HepG2 (cell line): Measurements from ENCODE around the gene CA9. TPM values are rescaled to one million over a fixed set of nuclear protein-coding genes. Genes with fewer than 3 reads are reported as not detected.
A peak's percentile ranks its signal among the peaks of the same experiment; 100 is the strongest.

Experiments used
- ARID3A ChIP-seq: IDR thresholded peaks from 2 replicates; pipeline ENCODE4 v1.6.1; 2012; ENCODE audit warnings: low read depth, low read length, improper control_type of control experiment
- DNMT3B ChIP-seq: conservative IDR thresholded peaks from 2 replicates; pipeline ENCODE4 v1.6.1; 2016; ENCODE audit warnings: missing biosample characterization, control low read depth
- DZIP1 ChIP-seq: sonication (generic); formaldehyde crosslinking; IDR thresholded peaks from 2 replicates; pipeline ENCODE4 v1.5.0; 2020; ENCODE audit warnings: mild to moderate bottlenecking, missing genetic modification reagents
- HOXA3 ChIP-seq: sonication (generic); formaldehyde crosslinking; IDR thresholded peaks from 2 replicates; pipeline ENCODE4 v1.5.0; 2020; ENCODE audit warnings: missing genetic modification reagents
- ISL2 ChIP-seq: sonication (generic); formaldehyde crosslinking; IDR thresholded peaks from 2 replicates; pipeline ENCODE4 v1.5.0; 2020; ENCODE audit warnings: missing genetic modification reagents
- NFKB2 ChIP-seq: sonication (generic); formaldehyde crosslinking; IDR thresholded peaks from 2 replicates; pipeline ENCODE4 v1.4.0; 2020; ENCODE audit warnings: missing genetic modification reagents, borderline replicate concordance
- NR1H2 ChIP-seq: sonication (generic); formaldehyde crosslinking; IDR thresholded peaks from 2 replicates; pipeline ENCODE4 v1.8.1; 2022; ENCODE audit warnings: low read depth, missing genetic modification reagents, borderline replicate concordance
- RBM22 ChIP-seq: fragments of 200-400 bp; formaldehyde crosslinking; optimal IDR thresholded peaks from 2 replicates; pipeline ENCODE3; 2017; ENCODE audit warnings: mild to moderate bottlenecking, low read length, moderate library complexity
- RERE ChIP-seq: IDR thresholded peaks from 2 replicates; pipeline ENCODE4 v1.6.1; 2016; ENCODE audit warnings: low read depth, missing genetic modification reagents, missing compliant biosample characterization
- ZFP82 ChIP-seq: sonication (generic); formaldehyde crosslinking; IDR thresholded peaks from 2 replicates; pipeline ENCODE4 v1.5.1; 2020; ENCODE audit warnings: mild to moderate bottlenecking, missing genetic modification reagents, borderline replicate concordance
- ZNF225 ChIP-seq: sonication (generic); formaldehyde crosslinking; IDR thresholded peaks from 2 replicates; pipeline ENCODE4 v1.4.0; 2020; ENCODE audit warnings: mild to moderate bottlenecking, missing genetic modification reagents
- ZNF292 ChIP-seq: sonication (generic); formaldehyde crosslinking; IDR thresholded peaks from 2 replicates; pipeline ENCODE4 v1.8.1; 2022; ENCODE audit warnings: mild to moderate bottlenecking, low read depth, missing genetic modification reagents, borderline replicate concordance
- ZNF460 ChIP-seq: sonication (generic); formaldehyde crosslinking; IDR thresholded peaks from 2 replicates; pipeline ENCODE4 v1.5.1; 2020; ENCODE audit warnings: missing genetic modification reagents, mild to moderate bottlenecking, borderline replicate concordance
- ZNF770 ChIP-seq: sonication (generic); formaldehyde crosslinking; IDR thresholded peaks from 2 replicates; pipeline ENCODE4 v1.5.0; 2020; ENCODE audit warnings: mild to moderate bottlenecking, missing genetic modification reagents
- ZNF792 ChIP-seq: IDR thresholded peaks from 2 replicates; pipeline ENCODE4 v1.6.1; 2016
- polyA plus RNA-seq, 8 experiments: library from polyadenylated mRNA; depleted of rRNA in 3 of 8; stranded (reverse) in 7 of 8; unstranded in 1 of 8; fragments of >200 nt; fragmentation: Illumina TruSeq in 4 of 8; extraction: Trizol in 4 of 8; gene quantifications; 2 replicates each; pipeline versions ENCODE4 v1.2.1 to v1.2.3, GENCODE V29; 2011 to 2016; ENCODE audit warnings: low read depth in 4 of 8, missing spikeins in 1 of 8, mixed read lengths in 1 of 8; ENCODE audit not compliant: insufficient read depth in 1 of 8
- total RNA-seq, 5 experiments: library from RNA; depleted of rRNA; stranded (reverse); fragments of >200 nt; fragmentation: Illumina TruSeq; extraction: Trizol; gene quantifications; 2 replicates each; pipeline ENCODE4 v1.2.3, GENCODE V29; 2016; ENCODE audit warnings: low read depth in 1 of 5
- TF ChIP-seq, protein P1 (sequence below): sonication (generic); formaldehyde crosslinking; IDR thresholded peaks from 2 replicates; pipeline ENCODE4 v1.5.0; 2020; ENCODE audit warnings: missing genetic modification reagents

Gene CA9
- total and polyA plus RNA-seq, 2 of the 13 experiments (the other 11 are each of a cell fraction or from before 2014, with no cell fraction given): 0.13 to 152 TPM

GRCh38 chr9:35646153-35646532, 27.6 kb upstream of the CA9 start (continued):
- TF ChIP-seq, protein P1, sequence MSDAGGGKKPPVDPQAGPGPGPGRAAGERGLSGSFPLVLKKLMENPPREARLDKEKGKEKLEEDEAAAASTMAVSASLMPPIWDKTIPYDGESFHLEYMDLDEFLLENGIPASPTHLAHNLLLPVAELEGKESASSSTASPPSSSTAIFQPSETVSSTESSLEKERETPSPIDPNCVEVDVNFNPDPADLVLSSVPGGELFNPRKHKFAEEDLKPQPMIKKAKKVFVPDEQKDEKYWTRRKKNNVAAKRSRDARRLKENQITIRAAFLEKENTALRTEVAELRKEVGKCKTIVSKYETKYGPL (CRISPR knock-in tag): no peak
- TF ChIP-seq ZNF792 (CRISPR knock-in tag) (no peak), NFKB2 (CRISPR knock-in tag) (no peak), DNMT3B (CRISPR knock-in tag) (no peak), ZNF770 (peak; percentile 24; the same call in 1 of the 2 replicates), NR1H2 (CRISPR knock-in tag) (no peak), ZNF292 (CRISPR knock-in tag) (no peak), ARID3A (no peak), ZNF460 (CRISPR knock-in tag) (no peak), ZFP82 (0 out of 2 replicates have a peak, but pooled peaks have one; percentile 61), DZIP1 (CRISPR knock-in tag) (no peak), ZNF225 (CRISPR knock-in tag) (no peak), HOXA3 (CRISPR knock-in tag) (no peak), ISL2 (no peak), RBM22 (no peak), RERE (CRISPR knock-in tag) (no peak)
